GM18909 (cell line): ENCODE measurements around the gene GSTO1.

Source experiments
- ATAC-seq: cut with Tn5 transposase; IDR thresholded peaks from one replicate; pipeline ENCODE4 v1.9.1; 2021; ENCODE audit warnings: mild to moderate bottlenecking; ENCODE audit not compliant: unreplicated experiment, poor library complexity

Gene GSTO1

GRCh38 chr10:104301907-104302690 lies 47.4 kb downstream of the GSTO1 start:
- ATAC-seq: no peak

- no peak for ATAC-seq
Observed at GRCh38 chr10:104303594-104304355, 49.1 kb downstream of the GSTO1 start.

- ATAC-seq: no peak
Observed at GRCh38 chr10:104304356-104304745, 49.7 kb downstream of the GSTO1 start.

- no peak for ATAC-seq
Observed at GRCh38 chr10:104304927-104305326, 50.2 kb downstream of the GSTO1 start.

- no peak for ATAC-seq
Observed at GRCh38 chr10:104306897-104307296, 52.2 kb downstream of the GSTO1 start.

GRCh38 chr10:104307576-104308438 lies 53.1 kb downstream of the GSTO1 start:
- ATAC-seq: no peak

- peak; percentile 83 for ATAC-seq
Observed at GRCh38 chr10:104308439-104308903, 53.8 kb downstream of the GSTO1 start.

- ATAC-seq: no peak
Observed at GRCh38 chr10:104309980-104310978, 55.6 kb downstream of the GSTO1 start.

GRCh38 chr10:104311184-104311720 lies 56.6 kb downstream of the GSTO1 start:
- no peak for ATAC-seq

- no peak for ATAC-seq
Observed at GRCh38 chr10:104314591-104315485, 60.1 kb downstream of the GSTO1 start.

- no peak for ATAC-seq
Observed at GRCh38 chr10:104315486-104315921, 60.8 kb downstream of the GSTO1 start.

- no peak for ATAC-seq
Observed at GRCh38 chr10:104316321-104317099, 61.8 kb downstream of the GSTO1 start.
